ENCODE data around the gene STARD6. TPM values are rescaled to one million over a fixed set of nuclear protein-coding genes. Genes with fewer than 3 reads are reported as not detected.
"Not testable (repeated sequence)": the region's sequence is repeated elsewhere in the genome, so short reads cannot be mapped to it uniquely, and the experiment has no call there.

Gene STARD6
- total RNA-seq, 1 experiment from 2014 or later = not detected

DNA sequence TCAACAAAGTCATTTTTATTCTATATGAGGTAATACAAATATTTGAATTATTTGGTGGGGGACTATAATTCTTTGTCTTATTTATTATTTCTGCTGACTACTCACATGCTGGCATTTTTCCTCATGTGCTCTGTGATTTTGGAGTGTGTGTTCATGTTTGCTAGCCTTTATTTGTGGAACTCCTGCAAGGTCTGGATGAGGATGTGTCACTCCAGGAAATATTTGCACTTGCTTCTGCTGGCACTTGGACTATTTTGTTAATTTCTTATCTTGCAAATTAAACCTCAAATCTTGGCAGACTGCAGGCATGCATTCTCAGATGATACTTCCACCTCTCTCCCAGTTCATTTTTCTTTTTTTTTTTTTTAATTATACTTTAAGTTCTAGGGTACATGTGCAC lies 54.2 kb downstream of the STARD6 start:
- BruUV-seq (replicated peaks) = no TSS peak
- Mint-ChIP-seq H3K4me1 (ENCODE audit: low read depth, unreplicated experiment) (no peaks in the 10 kb centered on the region), H3K36me3 (ENCODE audit: insufficient read depth, unreplicated experiment) (no peaks in the 10 kb centered on the region), H3K9me3 (ENCODE audit: unreplicated experiment) (peaks cover 10% of the 10 kb centered on the region), H3K4me3 (ENCODE audit: unreplicated experiment) (no peak overlapping the region), H3K27ac (ENCODE audit: unreplicated experiment) (no peak overlapping the region), H3K27me3 (ENCODE audit: insufficient read depth, unreplicated experiment) (peaks cover 3% of the 10 kb centered on the region)
- no peaks in the 10 kb centered on the region for H3K27me3 ChIP-seq (replicated peaks; ENCODE audit: control insufficient read depth, insufficient read depth, low read length)
- H3K4me1 ChIP-seq = no peaks in the 10 kb centered on the region
- intact Hi-C loops (cut with micrococcal nuclease; ENCODE audit: unreplicated experiment) = no loop called here
- H3K4me3 ChIP-seq (ENCODE audit: low read depth, low read length) = no peak overlapping the region
- CTCF ChIA-PET = no interaction called here
- TF ChIP-seq, protein P1, sequence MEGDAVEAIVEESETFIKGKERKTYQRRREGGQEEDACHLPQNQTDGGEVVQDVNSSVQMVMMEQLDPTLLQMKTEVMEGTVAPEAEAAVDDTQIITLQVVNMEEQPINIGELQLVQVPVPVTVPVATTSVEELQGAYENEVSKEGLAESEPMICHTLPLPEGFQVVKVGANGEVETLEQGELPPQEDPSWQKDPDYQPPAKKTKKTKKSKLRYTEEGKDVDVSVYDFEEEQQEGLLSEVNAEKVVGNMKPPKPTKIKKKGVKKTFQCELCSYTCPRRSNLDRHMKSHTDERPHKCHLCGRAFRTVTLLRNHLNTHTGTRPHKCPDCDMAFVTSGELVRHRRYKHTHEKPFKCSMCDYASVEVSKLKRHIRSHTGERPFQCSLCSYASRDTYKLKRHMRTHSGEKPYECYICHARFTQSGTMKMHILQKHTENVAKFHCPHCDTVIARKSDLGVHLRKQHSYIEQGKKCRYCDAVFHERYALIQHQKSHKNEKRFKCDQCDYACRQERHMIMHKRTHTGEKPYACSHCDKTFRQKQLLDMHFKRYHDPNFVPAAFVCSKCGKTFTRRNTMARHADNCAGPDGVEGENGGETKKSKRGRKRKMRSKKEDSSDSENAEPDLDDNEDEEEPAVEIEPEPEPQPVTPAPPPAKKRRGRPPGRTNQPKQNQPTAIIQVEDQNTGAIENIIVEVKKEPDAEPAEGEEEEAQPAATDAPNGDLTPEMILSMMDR (IDR thresholded peaks at IDR 0.05; ENCODE audit: insufficient read depth in 1 of 2, low read depth in 1 of 2, low read length in 1 of 2, severe bottlenecking in 1 of 2, unreplicated experiment in 1 of 2) = no peak
- DNase-seq = no peak
- no peaks in the 10 kb centered on the region for H3K36me3 ChIP-seq (ENCODE audit: control insufficient read depth, insufficient read depth, low read length)
- no peaks in the 10 kb centered on the region for H3K9me3 ChIP-seq
- POLR2A ChIA-PET = no interaction called here

DNA sequence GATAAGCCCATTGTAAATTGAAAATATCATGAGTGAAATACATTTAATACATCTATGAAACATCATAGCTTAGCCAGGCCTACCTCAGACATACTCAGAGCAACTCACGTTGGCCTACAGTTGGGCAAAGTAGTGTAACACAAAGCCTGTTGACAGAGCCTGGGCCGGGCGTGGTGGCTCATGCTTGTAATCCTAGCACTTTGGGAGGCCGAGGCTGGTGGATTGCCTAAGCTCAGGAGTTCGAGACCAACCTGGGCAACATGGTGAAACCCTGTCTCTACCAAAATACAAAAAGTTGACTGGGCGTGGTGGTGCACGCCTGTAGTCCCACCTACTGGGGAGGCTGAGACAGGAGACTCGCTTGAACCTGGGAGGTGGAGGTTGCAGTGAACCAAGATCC lies 58.7 kb downstream of the STARD6 start:
- H3K27me3 Mint-ChIP-seq (ENCODE audit: insufficient read depth, unreplicated experiment); H3K27me3 ChIP-seq (replicated peaks; ENCODE audit: control insufficient read depth, insufficient read depth, low read length); H3K4me3 Mint-ChIP-seq (ENCODE audit: unreplicated experiment); H3K4me3 ChIP-seq (ENCODE audit: low read depth, low read length); BruUV-seq (replicated peaks); DNase-seq; H3K4me1 ChIP-seq; H3K36me3 Mint-ChIP-seq (ENCODE audit: insufficient read depth, unreplicated experiment); intact Hi-C loops (cut with micrococcal nuclease; ENCODE audit: unreplicated experiment); H3K4me1 Mint-ChIP-seq (ENCODE audit: low read depth, unreplicated experiment); CTCF ChIA-PET; H3K9me3 ChIP-seq; H3K27ac Mint-ChIP-seq (ENCODE audit: unreplicated experiment); H3K36me3 ChIP-seq (ENCODE audit: control insufficient read depth, insufficient read depth, low read length); H3K9me3 Mint-ChIP-seq (ENCODE audit: unreplicated experiment): not testable (repeated sequence)
- POLR2A ChIA-PET = interaction anchor here (0.5 kb wide), 1 partner anchor 11 kb away, joined by 3 read pairs; no protein-coding TSS in a partner anchor

DNA sequence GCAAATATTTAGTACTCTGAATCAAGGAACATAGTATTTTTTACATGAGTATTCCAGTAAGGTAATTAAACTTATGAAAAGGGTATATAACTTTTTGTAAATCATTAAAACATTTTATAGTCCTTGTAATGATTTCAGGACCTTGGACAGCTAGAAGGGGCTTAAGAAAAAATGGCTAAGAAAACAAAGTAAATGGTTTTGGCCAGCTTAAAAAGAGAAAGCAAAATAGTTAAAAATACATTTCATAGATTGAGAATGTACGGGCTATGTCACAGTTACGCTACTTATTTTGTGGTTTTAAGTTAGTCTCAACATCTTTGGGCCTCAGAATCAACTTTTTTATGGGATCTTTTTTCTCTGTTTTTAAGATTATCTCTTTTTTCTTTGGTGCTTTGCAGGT lies 61.6 kb downstream of the STARD6 start:
- TF ChIP-seq, protein P1 (IDR thresholded peaks at IDR 0.05; ENCODE audit: insufficient read depth in 1 of 2, low read depth in 1 of 2, low read length in 1 of 2, severe bottlenecking in 1 of 2, unreplicated experiment in 1 of 2) = no peak
- no TSS peak for BruUV-seq (replicated peaks)

DNA sequence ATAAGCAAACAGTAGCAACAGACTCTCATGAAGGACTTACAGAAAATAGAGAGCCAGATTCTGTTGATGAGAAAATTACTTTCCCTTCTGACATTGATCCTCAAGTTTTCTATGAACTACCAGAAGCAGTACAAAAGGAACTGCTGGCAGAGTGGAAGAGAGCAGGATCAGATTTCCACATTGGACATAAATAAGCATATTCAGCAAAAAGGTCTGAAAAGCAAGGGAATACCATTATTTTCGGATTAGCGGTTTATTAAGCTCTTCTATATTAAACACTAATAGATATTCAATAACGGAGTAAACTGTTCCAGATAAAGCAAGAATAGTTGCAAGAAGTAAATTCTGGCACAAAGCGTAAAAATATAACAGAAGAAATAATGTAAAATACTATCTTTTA lies 63.4 kb downstream of the STARD6 start:
- BruUV-seq (replicated peaks) = no TSS peak
- H3K4me3 Mint-ChIP-seq (ENCODE audit: unreplicated experiment) = no peak overlapping the region

More for the DNA sequence above, 61.6 kb downstream of the STARD6 start:
- POLR2A ChIA-PET = no interaction called here
- Histone ChIP-seq H3K4me1 (no peaks in the 10 kb centered on the region), H3K36me3 (ENCODE audit: control insufficient read depth, insufficient read depth, low read length) (no peaks in the 10 kb centered on the region), H3K27me3 (replicated peaks; ENCODE audit: control insufficient read depth, insufficient read depth, low read length) (no peaks in the 10 kb centered on the region), H3K4me3 (ENCODE audit: low read depth, low read length) (no peak overlapping the region), H3K9me3 (no peaks in the 10 kb centered on the region)
- Mint-ChIP-seq H3K36me3 (ENCODE audit: insufficient read depth, unreplicated experiment) (no peaks in the 10 kb centered on the region), H3K4me1 (ENCODE audit: low read depth, unreplicated experiment) (no peaks in the 10 kb centered on the region), H3K4me3 (ENCODE audit: unreplicated experiment) (no peak overlapping the region), H3K9me3 (ENCODE audit: unreplicated experiment) (peaks cover 10% of the 10 kb centered on the region), H3K27me3 (ENCODE audit: insufficient read depth, unreplicated experiment) (no peaks in the 10 kb centered on the region), H3K27ac (ENCODE audit: unreplicated experiment) (no peak overlapping the region)
- intact Hi-C loops (cut with micrococcal nuclease; ENCODE audit: unreplicated experiment) = no loop called here
- CTCF ChIA-PET = no interaction called here
- DNase-seq = no peak

More for the DNA sequence above, 63.4 kb downstream of the STARD6 start:
- no peak overlapping the region for H3K27ac Mint-ChIP-seq (ENCODE audit: unreplicated experiment)
- Histone ChIP-seq H3K27me3 (replicated peaks; ENCODE audit: control insufficient read depth, insufficient read depth, low read length) (no peaks in the 10 kb centered on the region), H3K4me3 (ENCODE audit: low read depth, low read length) (no peak overlapping the region), H3K36me3 (ENCODE audit: control insufficient read depth, insufficient read depth, low read length) (no peaks in the 10 kb centered on the region), H3K9me3 (no peaks in the 10 kb centered on the region), H3K4me1 (no peaks in the 10 kb centered on the region)
- H3K9me3 Mint-ChIP-seq (ENCODE audit: unreplicated experiment) = no peaks in the 10 kb centered on the region
- DNase-seq = no peak
- H3K36me3 Mint-ChIP-seq (ENCODE audit: insufficient read depth, unreplicated experiment) = peaks cover under 1% of the 10 kb centered on the region
- POLR2A ChIA-PET = no interaction called here
- TF ChIP-seq, protein P1 (IDR thresholded peaks at IDR 0.05; ENCODE audit: insufficient read depth in 1 of 2, low read depth in 1 of 2, low read length in 1 of 2, severe bottlenecking in 1 of 2, unreplicated experiment in 1 of 2) = no peak
- CTCF ChIA-PET = no interaction called here
- H3K27me3 Mint-ChIP-seq (ENCODE audit: insufficient read depth, unreplicated experiment) = no peaks in the 10 kb centered on the region
- intact Hi-C loops (cut with micrococcal nuclease; ENCODE audit: unreplicated experiment) = no loop called here
- no peaks in the 10 kb centered on the region for H3K4me1 Mint-ChIP-seq (ENCODE audit: low read depth, unreplicated experiment)
